IPS-11a (cell line): ENCODE data around the gene PCK2.
"Not testable (repeated sequence)": the region's sequence is repeated elsewhere in the genome, so short reads cannot be mapped to it uniquely, and the experiment has no call there.

Source experiments
- H3K4me3 ChIP-seq: one replicate; pipeline ENCODE4 v1.5.1; 2013; ENCODE audit warnings: low read depth, low read length, control low read depth

The PCK2 gene

GRCh38 chr14:24093207-24093900, 757 bp upstream of the PCK2 start:
- peak overlapping the region; percentile 4 for H3K4me3 ChIP-seq

DNA sequence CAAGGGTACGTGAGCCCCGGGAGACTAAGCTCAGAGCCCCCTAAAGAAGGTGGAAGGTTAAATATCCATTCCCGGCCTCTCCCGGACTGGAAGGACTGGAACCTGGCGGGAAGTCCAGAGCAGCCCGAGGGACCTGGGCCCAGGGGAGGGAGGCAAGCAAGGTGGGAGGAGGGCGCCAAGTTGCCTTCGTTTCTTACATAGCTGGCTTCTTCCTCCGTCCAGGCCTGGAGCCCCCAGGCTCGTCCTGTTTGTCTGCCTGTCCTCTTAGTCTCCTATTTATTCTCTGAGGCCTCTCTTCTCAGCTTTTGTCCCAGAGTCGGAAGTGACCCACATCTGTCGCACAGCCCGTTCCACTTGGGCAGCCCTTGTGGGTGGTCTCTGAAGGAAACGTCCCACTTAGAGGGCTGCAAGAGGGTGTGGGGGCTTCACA, 745 bp downstream of the PCK2 start:
- H3K4me3 ChIP-seq = peak overlapping the region; percentile 92

DNA sequence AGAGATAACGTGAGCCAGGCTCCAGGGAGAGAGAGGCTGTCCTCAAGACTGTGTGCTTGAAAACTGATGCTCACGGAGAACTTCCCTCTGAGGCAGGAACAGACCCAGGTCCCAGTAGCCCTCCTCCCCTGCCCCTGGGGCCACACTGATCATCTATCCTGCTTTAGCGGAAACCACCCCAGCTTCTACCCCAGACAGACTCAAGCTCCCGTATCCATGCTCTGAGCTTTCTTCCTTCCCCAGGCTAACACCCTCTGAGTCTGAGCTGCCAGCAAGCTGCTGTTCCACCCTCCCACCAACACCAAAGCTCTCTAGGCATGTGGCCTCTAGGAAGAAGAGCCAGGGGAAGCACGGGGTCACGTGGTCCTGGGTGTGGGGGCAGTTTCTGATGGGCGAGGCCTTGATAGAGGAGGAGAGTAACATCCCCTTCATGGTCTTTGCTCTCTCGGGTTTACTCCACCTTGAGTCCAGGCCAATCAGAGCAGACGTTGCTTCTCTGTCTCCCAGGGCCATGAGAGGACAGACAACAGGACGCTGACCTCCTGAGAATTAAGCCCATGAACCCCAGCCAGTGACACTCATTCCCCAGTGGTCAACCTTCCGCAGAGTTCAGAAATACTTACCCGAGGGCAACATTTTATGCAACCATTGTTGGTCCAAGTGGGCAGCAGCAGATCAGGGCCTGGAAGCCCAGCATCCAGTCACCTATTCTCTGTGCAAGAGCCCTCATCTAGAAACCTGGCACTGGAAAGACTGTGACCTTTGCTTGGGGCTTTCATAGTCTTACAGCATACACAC, 1.4 kb downstream of the PCK2 start:
- peak overlapping the region; percentile 92 for H3K4me3 ChIP-seq

GRCh38 chr14:24096545-24097181, 2.6 kb downstream of the PCK2 start:
- H3K4me3 ChIP-seq = no peak overlapping the region

DNA sequence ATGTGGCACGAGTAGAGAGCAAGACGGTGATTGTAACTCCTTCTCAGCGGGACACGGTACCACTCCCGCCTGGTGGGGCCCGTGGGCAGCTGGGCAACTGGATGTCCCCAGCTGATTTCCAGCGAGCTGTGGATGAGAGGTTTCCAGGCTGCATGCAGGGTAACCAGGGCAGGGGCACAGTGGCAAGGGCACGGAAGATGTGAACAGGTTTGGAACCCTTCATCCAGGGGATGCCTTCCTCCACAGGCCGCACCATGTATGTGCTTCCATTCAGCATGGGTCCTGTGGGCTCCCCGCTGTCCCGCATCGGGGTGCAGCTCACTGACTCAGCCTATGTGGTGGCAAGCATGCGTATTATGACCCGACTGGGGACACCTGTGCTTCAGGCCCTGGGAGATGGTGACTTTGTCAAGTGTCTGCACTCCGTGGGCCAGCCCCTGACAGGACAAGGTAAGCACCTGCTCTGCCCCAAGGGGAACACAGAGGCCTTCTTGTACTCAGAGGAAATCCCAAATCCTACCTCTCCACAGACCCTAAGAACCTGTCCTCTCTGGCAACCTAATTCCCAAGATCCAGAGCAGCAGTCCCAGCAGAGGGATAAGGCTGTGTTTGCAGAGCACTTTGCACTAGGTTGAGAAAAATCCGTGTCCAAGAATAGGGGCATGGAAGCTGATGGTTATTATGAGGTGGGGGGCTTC, 4.3 kb downstream of the PCK2 start:
- no peak overlapping the region for H3K4me3 ChIP-seq

DNA sequence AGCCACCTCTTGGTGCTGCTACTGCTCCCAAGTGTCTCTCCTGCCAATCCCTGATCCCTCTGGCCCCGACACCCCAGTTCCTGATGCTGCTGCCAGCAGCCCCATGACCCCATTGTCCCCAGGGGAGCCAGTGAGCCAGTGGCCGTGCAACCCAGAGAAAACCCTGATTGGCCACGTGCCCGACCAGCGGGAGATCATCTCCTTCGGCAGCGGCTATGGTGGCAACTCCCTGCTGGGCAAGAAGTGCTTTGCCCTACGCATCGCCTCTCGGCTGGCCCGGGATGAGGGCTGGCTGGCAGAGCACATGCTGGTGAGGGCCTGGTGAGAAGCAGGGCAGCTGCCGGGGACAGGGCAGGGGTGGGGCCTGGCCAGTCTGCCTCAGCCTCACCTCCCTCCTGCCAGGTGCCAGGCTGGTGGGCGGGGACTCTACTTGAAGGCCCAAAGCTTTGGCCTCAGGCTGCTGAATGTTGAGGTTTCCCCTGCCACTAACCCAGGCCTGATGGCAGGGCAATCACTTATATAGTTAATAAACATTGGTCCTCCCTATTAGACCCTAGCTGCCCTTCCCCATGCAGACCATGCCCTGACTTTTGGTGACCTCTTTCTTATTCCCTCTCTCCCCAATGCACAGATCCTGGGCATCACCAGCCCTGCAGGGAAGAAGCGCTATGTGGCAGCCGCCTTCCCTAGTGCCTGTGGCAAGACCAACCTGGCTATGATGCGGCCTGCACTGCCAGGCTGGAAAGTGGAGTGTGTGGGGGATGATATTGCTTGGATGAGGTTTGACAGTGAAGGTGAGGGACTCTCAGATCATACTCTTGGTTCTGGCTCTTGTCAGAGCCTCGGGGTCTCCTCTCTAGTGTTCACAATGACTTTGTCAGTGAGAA, 5.1 kb downstream of the PCK2 start:
- H3K4me3 ChIP-seq = no peak overlapping the region

GRCh38 chr14:24100197-24100981, 6.3 kb downstream of the PCK2 start:
- H3K4me3 ChIP-seq = no peak overlapping the region

DNA sequence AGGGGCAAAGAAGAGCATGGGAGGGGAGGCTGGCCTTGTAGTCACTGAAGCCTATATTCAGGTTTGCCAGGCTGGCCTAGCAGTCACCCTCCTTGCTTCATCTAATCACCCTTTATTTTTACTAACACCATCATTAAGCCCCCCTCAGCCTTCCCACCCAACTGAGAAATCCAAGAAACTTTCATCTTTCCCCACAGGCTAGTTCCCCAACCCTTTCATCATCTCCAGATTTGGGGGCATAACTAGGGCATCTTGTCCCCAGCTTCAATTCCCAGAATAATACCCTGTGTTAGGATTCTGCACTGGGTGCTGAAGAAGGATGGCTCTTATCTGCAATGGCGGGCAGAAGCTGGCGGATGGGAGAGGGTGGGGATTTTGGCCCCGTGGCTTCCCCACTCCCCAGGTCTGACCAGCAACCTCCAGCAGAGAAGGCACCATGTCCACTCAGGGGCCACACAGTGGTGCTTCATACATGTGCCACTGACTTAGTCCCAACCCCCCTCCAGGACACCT, 6.9 kb downstream of the PCK2 start:
- no peak overlapping the region for H3K4me3 ChIP-seq

GRCh38 chr14:24102357-24103048, 8.4 kb downstream of the PCK2 start:
- no peak overlapping the region for H3K4me3 ChIP-seq

GRCh38 chr14:24103451-24103850, 9.3 kb downstream of the PCK2 start:
- no peak overlapping the region for H3K4me3 ChIP-seq

GRCh38 chr14:24105609-24106239, 11.6 kb downstream of the PCK2 start:
- H3K4me3 ChIP-seq = not testable (repeated sequence)

GRCh38 chr14:24106672-24107271, 12.7 kb downstream of the PCK2 start:
- H3K4me3 ChIP-seq = no peak overlapping the region

DNA sequence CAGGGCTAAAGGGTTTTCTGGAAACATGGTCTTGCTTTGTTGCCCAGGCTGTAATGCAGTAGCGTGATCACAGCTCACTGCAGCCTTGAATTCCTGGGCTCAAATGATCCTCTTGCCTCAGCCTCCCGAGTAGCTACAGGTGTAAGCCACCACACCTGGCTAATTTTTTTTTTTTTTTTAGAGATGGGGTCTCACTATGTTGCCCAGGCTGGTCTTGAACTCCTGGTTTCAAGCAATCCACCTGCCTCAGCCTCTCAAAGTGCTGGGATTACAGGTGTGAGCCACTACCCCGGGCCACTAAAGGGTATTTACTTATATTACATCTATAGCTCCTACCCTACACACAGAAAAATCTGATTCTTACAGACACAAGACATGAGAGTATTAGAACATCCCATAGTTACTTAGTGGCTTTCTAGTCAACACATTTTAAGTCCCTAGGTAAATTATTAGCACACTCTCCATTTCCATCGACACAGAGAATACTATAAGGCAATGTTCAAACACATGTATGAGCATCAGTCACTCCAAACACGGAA, 14.3 kb downstream of the PCK2 start:
- no peak overlapping the region for H3K4me3 ChIP-seq

DNA sequence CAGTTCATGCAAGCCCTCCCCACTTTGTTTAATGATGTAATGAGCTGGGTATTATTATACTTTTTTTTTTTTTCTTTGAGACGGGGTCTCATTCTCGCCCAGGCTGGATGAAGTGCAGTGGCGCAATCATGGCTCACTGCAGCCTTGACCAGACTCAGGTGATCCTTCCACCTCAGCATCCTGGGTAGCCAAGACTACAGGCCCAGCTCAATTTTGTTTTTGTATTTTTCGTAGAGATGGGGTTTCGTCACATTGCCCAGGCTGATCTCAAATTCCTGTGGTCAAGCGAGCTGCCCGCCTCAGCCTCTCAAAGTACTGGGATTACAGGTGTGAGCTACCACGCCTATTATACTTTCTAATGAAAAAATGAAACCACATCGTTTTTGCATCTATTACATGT, 15.9 kb downstream of the PCK2 start:
- no peak overlapping the region for H3K4me3 ChIP-seq

GRCh38 chr14:24110523-24110922, 16.4 kb downstream of the PCK2 start:
- H3K4me3 ChIP-seq = no peak overlapping the region

GRCh38 chr14:24113379-24113800, 19.3 kb downstream of the PCK2 start:
- H3K4me3 ChIP-seq = peak overlapping the region; percentile 94

GRCh38 chr14:24113801-24114531, 19.9 kb downstream of the PCK2 start:
- peak overlapping the region; percentile 94 for H3K4me3 ChIP-seq
